ENCODE data around the gene MCL1. TPM values are rescaled to one million over a fixed set of nuclear protein-coding genes. Genes with fewer than 3 reads are reported as not detected.

MCL1 gene
- total and polyA plus RNA-seq, 12 donors, result 57.4 to 299 (median 192) TPM

GRCh38 chr1:150550222-150551050, 29.0 kb downstream of the MCL1 start:
- Histone ChIP-seq H3K27ac (peak overlapping the region in 3 of 5 donors; percentile 9 to 92 (median 74)), H3K36me3 (replicated peaks in 1 of 2) (no peaks in the 10 kb centered on the region), H3K4me1 (replicated peaks in 1 of 2) (peaks cover 26 to 40% of the 10 kb centered on the region in 2 donors), H3K27me3 (no peaks in the 10 kb centered on the region), H3K4me3 (peak overlapping the region in 1 of 4 donors; percentile 54), H3K9me3 (replicated peaks in 1 of 3) (no peaks in the 10 kb centered on the region)
- DNase-seq, result no peak
- WGBS, 4 donors, result 68 to 82% (median 74%) methylated on average over 16 to 22 of the region's 22 CpGs
- no peak for TF ChIP-seq POLR2A (IDR thresholded peaks at IDR 0.05)
- TF ChIP-seq, protein P1, sequence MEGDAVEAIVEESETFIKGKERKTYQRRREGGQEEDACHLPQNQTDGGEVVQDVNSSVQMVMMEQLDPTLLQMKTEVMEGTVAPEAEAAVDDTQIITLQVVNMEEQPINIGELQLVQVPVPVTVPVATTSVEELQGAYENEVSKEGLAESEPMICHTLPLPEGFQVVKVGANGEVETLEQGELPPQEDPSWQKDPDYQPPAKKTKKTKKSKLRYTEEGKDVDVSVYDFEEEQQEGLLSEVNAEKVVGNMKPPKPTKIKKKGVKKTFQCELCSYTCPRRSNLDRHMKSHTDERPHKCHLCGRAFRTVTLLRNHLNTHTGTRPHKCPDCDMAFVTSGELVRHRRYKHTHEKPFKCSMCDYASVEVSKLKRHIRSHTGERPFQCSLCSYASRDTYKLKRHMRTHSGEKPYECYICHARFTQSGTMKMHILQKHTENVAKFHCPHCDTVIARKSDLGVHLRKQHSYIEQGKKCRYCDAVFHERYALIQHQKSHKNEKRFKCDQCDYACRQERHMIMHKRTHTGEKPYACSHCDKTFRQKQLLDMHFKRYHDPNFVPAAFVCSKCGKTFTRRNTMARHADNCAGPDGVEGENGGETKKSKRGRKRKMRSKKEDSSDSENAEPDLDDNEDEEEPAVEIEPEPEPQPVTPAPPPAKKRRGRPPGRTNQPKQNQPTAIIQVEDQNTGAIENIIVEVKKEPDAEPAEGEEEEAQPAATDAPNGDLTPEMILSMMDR (IDR thresholded peaks at IDR 0.05), result no peak
- intact Hi-C loops (cut with DNase I), result loop anchor here in 1 of 2 donors (10.0 kb wide), 1 partner anchor 264 kb away; no protein-coding TSS in a partner anchor

- intact Hi-C loops (cut with DNase I), result loop anchor here in 1 of 2 donors (10.0 kb wide), 1 partner anchor 265 kb away; no protein-coding TSS in a partner anchor
- no peaks in the 10 kb centered on the region for H3K27me3 ChIP-seq
- no peaks in the 10 kb centered on the region for H3K36me3 ChIP-seq (replicated peaks in 1 of 2)
Measured at GRCh38 chr1:150549496-150550221, 29.8 kb downstream of the MCL1 start.

GRCh38 chr1:150548632-150549495, 30.5 kb downstream of the MCL1 start, which contains the start of gene ADAMTSL4:
TSS of gene ADAMTSL4 (plus strand) at chr1:150549408. CDS start at chr1:150552289, 2,881 bp downstream.
- H3K27ac ChIP-seq, result peak within 1 kb of the TSS in 4 of 5 donors; percentile 63 to 92 (median 84)
- peak; percentile 58 to 85 (median 74) for DNase-seq
- peak in 1 of 2 donors; percentile 53 for TF ChIP-seq POLR2A (IDR thresholded peaks at IDR 0.05)
- TF ChIP-seq, protein P1 (IDR thresholded peaks at IDR 0.05), result peak in 3 of 6 experiments; percentile 10 to 22 (median 16)
- intact Hi-C loops (cut with DNase I), result no loop called here
- 0 to 2% (median 1%) methylated on average over 8 to 91 of the region's 91 CpGs for WGBS, 4 donors
- peaks cover 26 to 40% of the 10 kb centered on the region in 2 donors for H3K4me1 ChIP-seq (replicated peaks in 1 of 2)
- no peaks in the 10 kb centered on the region for H3K36me3 ChIP-seq (replicated peaks in 1 of 2)
- H3K9me3 ChIP-seq (replicated peaks in 1 of 3), result no peaks in the 10 kb centered on the region
- peak within 1 kb of the TSS in 2 of 4 donors; percentile 37 to 54 for H3K4me3 ChIP-seq
- H3K27me3 ChIP-seq, result no peaks in the 10 kb centered on the region

More at GRCh38 chr1:150549496-150550221, 29.8 kb downstream of the MCL1 start:
- Histone ChIP-seq H3K4me1 (replicated peaks in 1 of 2) (peaks cover 26 to 40% of the 10 kb centered on the region in 2 donors), H3K27ac (peak overlapping the region in 3 of 5 donors; percentile 78 to 92 (median 89)), H3K9me3 (replicated peaks in 1 of 3) (no peaks in the 10 kb centered on the region), H3K4me3 (peak overlapping the region in 2 of 4 donors; percentile 37 to 54)
- TF ChIP-seq POLR2A (IDR thresholded peaks at IDR 0.05), result no peak
- TF ChIP-seq, protein P1 (IDR thresholded peaks at IDR 0.05), result no peak
- DNase-seq, result peak in 4 of 7 donors; percentile 48 to 62 (median 54)
- WGBS, 4 donors, result 21 to 54% (median 24%) methylated on average over 4 to 43 of the region's 43 CpGs
